ENCODE results near the gene ATP11A.

Gene ATP11A

GRCh38 chr13:112918746-112919145 is 228.9 kb downstream of the ATP11A start:
- CTCF ChIA-PET: interaction anchor here (0.7 kb wide), 1 partner anchor 9 kb away, joined by 3 read pairs; no protein-coding TSS in a partner anchor

GRCh38 chr13:112923962-112924361 is 234.1 kb downstream of the ATP11A start:
- no peaks in the 10 kb centered on the region for H3K36me3 ChIP-seq (ENCODE audit: control insufficient read depth in 2 of 2, insufficient read depth in 1 of 2, low read length in 2 of 2)
- H3K4me1 ChIP-seq (ENCODE audit: control insufficient read depth, insufficient read depth, low read length): no peaks in the 10 kb centered on the region
- H3K27ac ChIP-seq (ENCODE audit: extremely low read depth, low read depth, low read length): no peak overlapping the region
- POLR2A ChIA-PET: no interaction called here
- H3K4me3 ChIP-seq (ENCODE audit: low read depth, low read length): no peak overlapping the region
- no peaks in the 10 kb centered on the region for H3K9me3 ChIP-seq (ENCODE audit: control insufficient read depth, insufficient read depth, low read depth, low read length)
- CTCF ChIA-PET: no interaction called here
- no peak for TF ChIP-seq ZNF354C (tag by site-specific recombination; IDR thresholded peaks at IDR 0.05; ENCODE audit: borderline replicate concordance, low read depth)
- TF ChIP-seq ZNF311 (tag by site-specific recombination; IDR thresholded peaks at IDR 0.05; ENCODE audit: borderline replicate concordance): no peak
- no peak for TF ChIP-seq ZNF341 (tag by site-specific recombination; IDR thresholded peaks at IDR 0.05; ENCODE audit: low read depth)
- TF ChIP-seq, protein P1, sequence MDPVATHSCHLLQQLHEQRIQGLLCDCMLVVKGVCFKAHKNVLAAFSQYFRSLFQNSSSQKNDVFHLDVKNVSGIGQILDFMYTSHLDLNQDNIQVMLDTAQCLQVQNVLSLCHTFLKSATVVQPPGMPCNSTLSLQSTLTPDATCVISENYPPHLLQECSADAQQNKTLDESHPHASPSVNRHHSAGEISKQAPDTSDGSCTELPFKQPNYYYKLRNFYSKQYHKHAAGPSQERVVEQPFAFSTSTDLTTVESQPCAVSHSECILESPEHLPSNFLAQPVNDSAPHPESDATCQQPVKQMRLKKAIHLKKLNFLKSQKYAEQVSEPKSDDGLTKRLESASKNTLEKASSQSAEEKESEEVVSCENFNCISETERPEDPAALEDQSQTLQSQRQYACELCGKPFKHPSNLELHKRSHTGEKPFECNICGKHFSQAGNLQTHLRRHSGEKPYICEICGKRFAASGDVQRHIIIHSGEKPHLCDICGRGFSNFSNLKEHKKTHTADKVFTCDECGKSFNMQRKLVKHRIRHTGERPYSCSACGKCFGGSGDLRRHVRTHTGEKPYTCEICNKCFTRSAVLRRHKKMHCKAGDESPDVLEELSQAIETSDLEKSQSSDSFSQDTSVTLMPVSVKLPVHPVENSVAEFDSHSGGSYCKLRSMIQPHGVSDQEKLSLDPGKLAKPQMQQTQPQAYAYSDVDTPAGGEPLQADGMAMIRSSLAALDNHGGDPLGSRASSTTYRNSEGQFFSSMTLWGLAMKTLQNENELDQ (tag by site-specific recombination; IDR thresholded peaks at IDR 0.05; ENCODE audit: low read depth): no peak
- TF ChIP-seq ZBTB7A (tag by site-specific recombination; IDR thresholded peaks at IDR 0.05; ENCODE audit: low read depth): no peak
- no peak for TF ChIP-seq YY2 (tag by site-specific recombination; IDR thresholded peaks at IDR 0.05)
- TF ChIP-seq ZSCAN30 (tag by site-specific recombination; IDR thresholded peaks at IDR 0.05): no peak
- TF ChIP-seq ZNF692 (tag by site-specific recombination; IDR thresholded peaks at IDR 0.05): no peak
- TF ChIP-seq ZSCAN23 (tag by site-specific recombination; IDR thresholded peaks at IDR 0.05): no peak
- TF ChIP-seq ZNF701 (tag by site-specific recombination; IDR thresholded peaks at IDR 0.05): no peak
- no peak for TF ChIP-seq ZNF184 (tag by site-specific recombination; IDR thresholded peaks at IDR 0.05)
- TF ChIP-seq, protein P2, sequence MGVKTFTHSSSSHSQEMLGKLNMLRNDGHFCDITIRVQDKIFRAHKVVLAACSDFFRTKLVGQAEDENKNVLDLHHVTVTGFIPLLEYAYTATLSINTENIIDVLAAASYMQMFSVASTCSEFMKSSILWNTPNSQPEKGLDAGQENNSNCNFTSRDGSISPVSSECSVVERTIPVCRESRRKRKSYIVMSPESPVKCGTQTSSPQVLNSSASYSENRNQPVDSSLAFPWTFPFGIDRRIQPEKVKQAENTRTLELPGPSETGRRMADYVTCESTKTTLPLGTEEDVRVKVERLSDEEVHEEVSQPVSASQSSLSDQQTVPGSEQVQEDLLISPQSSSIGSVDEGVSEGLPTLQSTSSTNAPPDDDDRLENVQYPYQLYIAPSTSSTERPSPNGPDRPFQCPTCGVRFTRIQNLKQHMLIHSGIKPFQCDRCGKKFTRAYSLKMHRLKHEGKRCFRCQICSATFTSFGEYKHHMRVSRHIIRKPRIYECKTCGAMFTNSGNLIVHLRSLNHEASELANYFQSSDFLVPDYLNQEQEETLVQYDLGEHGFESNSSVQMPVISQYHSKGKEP (tag by site-specific recombination; IDR thresholded peaks at IDR 0.05): no peak
- no peak for TF ChIP-seq ZNF280D (tag by site-specific recombination; IDR thresholded peaks at IDR 0.05)

More at GRCh38 chr13:112918746-112919145, 228.9 kb downstream of the ATP11A start:
- H3K36me3 ChIP-seq (ENCODE audit: control insufficient read depth in 2 of 2, insufficient read depth in 1 of 2, low read length in 2 of 2): no peaks in the 10 kb centered on the region
- H3K27ac ChIP-seq (ENCODE audit: extremely low read depth, low read depth, low read length): no peak overlapping the region
- H3K4me1 ChIP-seq (ENCODE audit: control insufficient read depth, insufficient read depth, low read length): no peaks in the 10 kb centered on the region
- POLR2A ChIA-PET: no interaction called here
- no peaks in the 10 kb centered on the region for H3K9me3 ChIP-seq (ENCODE audit: control insufficient read depth, insufficient read depth, low read depth, low read length)
- TF ChIP-seq MEIS1 (CRISPR knock-in tag; IDR thresholded peaks at IDR 0.05; ENCODE audit: borderline replicate concordance): no peak
- TF ChIP-seq ZFP3 (tag by site-specific recombination; IDR thresholded peaks at IDR 0.05; ENCODE audit: low read depth): no peak
- TF ChIP-seq ZNF184 (tag by site-specific recombination; IDR thresholded peaks at IDR 0.05): no peak
- no peak for TF ChIP-seq KLF1 (tag by site-specific recombination; IDR thresholded peaks at IDR 0.05)
- no peak for TF ChIP-seq ZNF692 (tag by site-specific recombination; IDR thresholded peaks at IDR 0.05)
- TF ChIP-seq, protein P3, sequence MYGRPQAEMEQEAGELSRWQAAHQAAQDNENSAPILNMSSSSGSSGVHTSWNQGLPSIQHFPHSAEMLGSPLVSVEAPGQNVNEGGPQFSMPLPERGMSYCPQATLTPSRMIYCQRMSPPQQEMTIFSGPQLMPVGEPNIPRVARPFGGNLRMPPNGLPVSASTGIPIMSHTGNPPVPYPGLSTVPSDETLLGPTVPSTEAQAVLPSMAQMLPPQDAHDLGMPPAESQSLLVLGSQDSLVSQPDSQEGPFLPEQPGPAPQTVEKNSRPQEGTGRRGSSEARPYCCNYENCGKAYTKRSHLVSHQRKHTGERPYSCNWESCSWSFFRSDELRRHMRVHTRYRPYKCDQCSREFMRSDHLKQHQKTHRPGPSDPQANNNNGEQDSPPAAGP (tag by site-specific recombination; IDR thresholded peaks at IDR 0.05): no peak
- TF ChIP-seq ZNF654 (tag by site-specific recombination; IDR thresholded peaks at IDR 0.05; ENCODE audit: low read depth): no peak
- no peak for TF ChIP-seq ZSCAN18 (tag by site-specific recombination; IDR thresholded peaks at IDR 0.05)
- TF ChIP-seq, protein P4, sequence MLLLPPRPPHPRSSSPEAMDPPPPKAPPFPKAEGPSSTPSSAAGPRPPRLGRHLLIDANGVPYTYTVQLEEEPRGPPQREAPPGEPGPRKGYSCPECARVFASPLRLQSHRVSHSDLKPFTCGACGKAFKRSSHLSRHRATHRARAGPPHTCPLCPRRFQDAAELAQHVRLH (tag by site-specific recombination; IDR thresholded peaks at IDR 0.05): no peak
- no peak overlapping the region for H3K4me3 ChIP-seq (ENCODE audit: low read depth, low read length)

All from HEK293 (cell line).